ENCODE data around the gene ITGA2B.

- TF ChIP-seq CTCF (conservative IDR thresholded peaks at IDR 0.05; ENCODE audit: low read depth, low read length), result no peak
- no peak for TF ChIP-seq POLR2A (IDR thresholded peaks at IDR 0.05; ENCODE audit: low read depth, low read length)
- TF ChIP-seq USF2 (IDR thresholded peaks at IDR 0.05; ENCODE audit: low read depth, low read length), result no peak
- TF ChIP-seq RAD21 (IDR thresholded peaks at IDR 0.05; ENCODE audit: low read length), result no peak
- no peak for TF ChIP-seq MXI1 (IDR thresholded peaks at IDR 0.05; ENCODE audit: borderline replicate concordance, low read depth, low read length)
- no peak for TF ChIP-seq RCOR1 (IDR thresholded peaks at IDR 0.05; ENCODE audit: insufficient replicate concordance, low read length)
- no peak for TF ChIP-seq ELK1 (IDR thresholded peaks at IDR 0.05; ENCODE audit: borderline replicate concordance, low read depth, low read length)
- TF ChIP-seq FOS (IDR thresholded peaks at IDR 0.05; ENCODE audit: low read depth, low read length), result no peak
- TF ChIP-seq SMC3 (IDR thresholded peaks at IDR 0.05; ENCODE audit: low read depth, low read length), result no peak
- TF ChIP-seq RFX5 (IDR thresholded peaks at IDR 0.05; ENCODE audit: low read depth, low read length), result no peak
- no peak for TF ChIP-seq BHLHE40 (IDR thresholded peaks at IDR 0.05; ENCODE audit: low read depth, low read length)
- no peak for TF ChIP-seq MAZ (IDR thresholded peaks at IDR 0.05; ENCODE audit: borderline replicate concordance, low read depth, low read length)
Measured at GRCh38 chr17:44379887-44380286, 9.6 kb downstream of the ITGA2B start.
